ENCODE data around the gene NTPCR. TPM values are rescaled to one million over a fixed set of nuclear protein-coding genes. Genes with fewer than 3 reads are reported as not detected.

NTPCR gene
- total and polyA plus RNA-seq, 2 donors (not counting 3 experiments of a cell fraction or from before 2014, with no cell fraction given): 13.2 to 35.3 TPM

DNA sequence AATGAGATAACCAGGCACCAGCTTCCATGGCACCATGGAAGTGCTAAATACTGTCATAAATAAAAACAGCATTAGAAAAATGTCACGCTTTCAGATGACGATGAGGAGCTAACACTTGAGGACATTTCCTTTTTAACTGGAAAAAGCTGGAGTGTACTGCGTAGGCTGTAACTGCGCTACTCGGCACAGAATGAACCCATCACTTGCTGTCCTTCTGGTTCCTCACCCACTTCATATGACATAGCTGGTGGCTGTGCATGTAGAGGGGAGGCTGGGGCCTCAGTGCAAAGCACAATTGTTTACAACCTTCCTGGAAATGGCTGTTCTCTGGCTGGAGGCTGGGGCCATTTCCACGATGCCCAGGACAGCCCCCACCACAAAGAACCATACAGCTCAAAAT is 55.7 kb downstream of the NTPCR start:
- CTCF ChIA-PET: interaction anchor here (0.8 to 1.5 kb wide), 3 partner anchors 11 to 375 kb away, joined by 3 read pairs; no protein-coding TSS in a partner anchor
- no TSS peak for BruUV-seq (replicated peaks)
- no peak overlapping the region for H2AFZ ChIP-seq (ENCODE audit: low read depth, low read length)

More for the DNA sequence above, 55.7 kb downstream of the NTPCR start:
- H3K27ac ChIP-seq (ENCODE audit: insufficient read depth, low read depth, low read length): no peak overlapping the region
- H4K20me1 ChIP-seq (replicated peaks; ENCODE audit: control insufficient read depth, extremely low read depth, insufficient read depth, low read length): no peaks in the 10 kb centered on the region
- H3K79me2 ChIP-seq (ENCODE audit: control insufficient read depth, insufficient read depth, low read length): no peaks in the 10 kb centered on the region
- FAIRE-seq (no peak), DNase-seq (ENCODE audit: low read depth, low spot score) (no peak)
- intact Hi-C loops (cut with micrococcal nuclease): no loop called here
- POLR2A ChIA-PET: no interaction called here
- H3K9ac ChIP-seq (replicated peaks; ENCODE audit: extremely low read depth, insufficient read depth, low read length): no peak overlapping the region
- peaks cover 5% of the 10 kb centered on the region for H3K4me1 ChIP-seq (ENCODE audit: control insufficient read depth, extremely low read depth, insufficient read depth, low read length)
- no peak overlapping the region for H3K4me2 ChIP-seq (ENCODE audit: insufficient read depth, low read length)
- H3K9me1 ChIP-seq (replicated peaks; ENCODE audit: control insufficient read depth, extremely low read depth, insufficient read depth, low read length): no peaks in the 10 kb centered on the region
- no peaks in the 10 kb centered on the region for H3K36me3 ChIP-seq (ENCODE audit: control insufficient read depth in 2 of 2, extremely low read depth in 1 of 2, insufficient read depth in 2 of 2, low read length in 2 of 2)
- TF ChIP-seq GATA2 (IDR thresholded peaks at IDR 0.05; ENCODE audit: insufficient read depth, insufficient read length, low read depth, low read length) (no peak), JUN (IDR thresholded peaks at IDR 0.05; ENCODE audit: borderline replicate concordance, insufficient read depth, insufficient read length, low read depth) (no peak), POLR2A (IDR thresholded peaks at IDR 0.05; ENCODE audit: low read depth, low read length) (no peak), EZH2 (IDR thresholded peaks at IDR 0.05; ENCODE audit: borderline replicate concordance, low read depth, low read length, severe bottlenecking) (no peak), MYC (IDR thresholded peaks at IDR 0.05; ENCODE audit: low read depth, low read length) (no peak), FOS (IDR thresholded peaks at IDR 0.05; ENCODE audit: borderline replicate concordance, insufficient read depth, low read length) (no peak), POLR2AphosphoS5 (IDR thresholded peaks at IDR 0.05; ENCODE audit: insufficient read depth, low read depth, low read length) (no peak)
- TF ChIP-seq, protein P1, sequence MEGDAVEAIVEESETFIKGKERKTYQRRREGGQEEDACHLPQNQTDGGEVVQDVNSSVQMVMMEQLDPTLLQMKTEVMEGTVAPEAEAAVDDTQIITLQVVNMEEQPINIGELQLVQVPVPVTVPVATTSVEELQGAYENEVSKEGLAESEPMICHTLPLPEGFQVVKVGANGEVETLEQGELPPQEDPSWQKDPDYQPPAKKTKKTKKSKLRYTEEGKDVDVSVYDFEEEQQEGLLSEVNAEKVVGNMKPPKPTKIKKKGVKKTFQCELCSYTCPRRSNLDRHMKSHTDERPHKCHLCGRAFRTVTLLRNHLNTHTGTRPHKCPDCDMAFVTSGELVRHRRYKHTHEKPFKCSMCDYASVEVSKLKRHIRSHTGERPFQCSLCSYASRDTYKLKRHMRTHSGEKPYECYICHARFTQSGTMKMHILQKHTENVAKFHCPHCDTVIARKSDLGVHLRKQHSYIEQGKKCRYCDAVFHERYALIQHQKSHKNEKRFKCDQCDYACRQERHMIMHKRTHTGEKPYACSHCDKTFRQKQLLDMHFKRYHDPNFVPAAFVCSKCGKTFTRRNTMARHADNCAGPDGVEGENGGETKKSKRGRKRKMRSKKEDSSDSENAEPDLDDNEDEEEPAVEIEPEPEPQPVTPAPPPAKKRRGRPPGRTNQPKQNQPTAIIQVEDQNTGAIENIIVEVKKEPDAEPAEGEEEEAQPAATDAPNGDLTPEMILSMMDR (IDR thresholded peaks at IDR 0.05; ENCODE audit: extremely low read depth in 1 of 2, insufficient read depth in 1 of 2, low read depth in 1 of 2, low read length in 2 of 2): no peak
- TF ChIP-seq, protein P2, sequence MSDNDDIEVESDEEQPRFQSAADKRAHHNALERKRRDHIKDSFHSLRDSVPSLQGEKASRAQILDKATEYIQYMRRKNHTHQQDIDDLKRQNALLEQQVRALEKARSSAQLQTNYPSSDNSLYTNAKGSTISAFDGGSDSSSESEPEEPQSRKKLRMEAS (IDR thresholded peaks at IDR 0.05; ENCODE audit: insufficient read depth, insufficient read length): no peak
- no peak overlapping the region for H3K4me3 ChIP-seq (replicated peaks in 1 of 3; ENCODE audit: insufficient read depth in 1 of 3, low read depth in 1 of 3, low read length in 3 of 3)
- no peaks in the 10 kb centered on the region for H3K9me3 ChIP-seq (replicated peaks; ENCODE audit: control insufficient read depth, insufficient read depth, low read length)
- H3K27me3 ChIP-seq (ENCODE audit: control insufficient read depth in 2 of 2, insufficient read depth in 2 of 2, low read length in 2 of 2): no peaks in the 10 kb centered on the region
- dilution Hi-C loops (cut with MboI; ENCODE audit: extremely low pct_ligation_motif_present, low sequenced_read_pairs): no loop called here
